HepG2 (cell line): ENCODE results near the gene MAMSTR. TPM values are rescaled to one million over a fixed set of nuclear protein-coding genes. Genes with fewer than 3 reads are reported as not detected.

Experiments used
- CBX1 ChIP-seq: IDR thresholded peaks from one replicate; pipeline ENCODE4 v1.6.1; 2016; ENCODE audit warnings: antibody characterized with exemption, low read depth
- FLYWCH1 ChIP-seq: sonication (generic); formaldehyde crosslinking; IDR thresholded peaks from 2 replicates; pipeline ENCODE4 v1.8.1; 2023; ENCODE audit warnings: mild to moderate bottlenecking, missing genetic modification reagents
- KDM5B ChIP-seq: sonication (generic); formaldehyde crosslinking; IDR thresholded peaks from 2 replicates; pipeline ENCODE4 v1.4.0; 2020; ENCODE audit warnings: missing genetic modification reagents, mild to moderate bottlenecking, borderline replicate concordance
- MIXL1 ChIP-seq: IDR thresholded peaks from 2 replicates; pipeline ENCODE4 v1.6.1; 2016
- MNT ChIP-seq: fragments of 450-650 bp; IDR thresholded peaks from 2 replicates; pipeline ENCODE4 v1.6.1; 2016
- ONECUT2 ChIP-seq: sonication (generic); formaldehyde crosslinking; IDR thresholded peaks from 2 replicates; pipeline ENCODE4 v1.4.0; 2020; ENCODE audit warnings: missing genetic modification reagents
- POLR2A ChIP-seq, 2 experiments: IDR thresholded peaks; 2 replicates each; pipeline ENCODE4 v1.6.1; 2011; ENCODE audit warnings: low read depth in 2 of 2, low read length in 2 of 2, mild to moderate bottlenecking in 1 of 2, moderate library complexity in 1 of 2; ENCODE audit not compliant: insufficient read depth in 1 of 2
- ZFP62 ChIP-seq: sonication (generic); formaldehyde crosslinking; IDR thresholded peaks from 2 replicates; pipeline ENCODE4 v1.4.0; 2020; ENCODE audit warnings: missing genetic modification reagents
- ZNF18 ChIP-seq: sonication (generic); formaldehyde crosslinking; IDR thresholded peaks from 2 replicates; pipeline ENCODE4 v1.8.0; 2022; ENCODE audit warnings: mild to moderate bottlenecking, missing genetic modification reagents; ENCODE audit not compliant: insufficient replicate concordance
- ZNF350 ChIP-seq: sonication (generic); formaldehyde crosslinking; IDR thresholded peaks from 2 replicates; pipeline ENCODE4 v1.4.0; 2020; ENCODE audit warnings: mild to moderate bottlenecking, low read depth, missing genetic modification reagents, borderline replicate concordance
- ZNF773 ChIP-seq: sonication (generic); formaldehyde crosslinking; IDR thresholded peaks from 2 replicates; pipeline ENCODE4 v1.4.0; 2020; ENCODE audit warnings: missing genetic modification reagents, borderline replicate concordance
- polyA plus RNA-seq, 8 experiments: library from polyadenylated mRNA; depleted of rRNA in 3 of 8; stranded (reverse) in 7 of 8; unstranded in 1 of 8; fragments of >200 nt; fragmentation: Illumina TruSeq in 4 of 8; extraction: Trizol in 4 of 8; gene quantifications; 2 replicates each; pipeline versions ENCODE4 v1.2.1 to v1.2.3, GENCODE V29; 2011 to 2016; ENCODE audit warnings: low read depth in 4 of 8, missing spikeins in 1 of 8, mixed read lengths in 1 of 8; ENCODE audit not compliant: insufficient read depth in 1 of 8
- total RNA-seq, 5 experiments: library from RNA; depleted of rRNA; stranded (reverse); fragments of >200 nt; fragmentation: Illumina TruSeq; extraction: Trizol; gene quantifications; 2 replicates each; pipeline ENCODE4 v1.2.3, GENCODE V29; 2016; ENCODE audit warnings: low read depth in 1 of 5
- TF ChIP-seq, protein P1 (sequence below): sonication (generic); formaldehyde crosslinking; IDR thresholded peaks from 2 replicates; pipeline ENCODE4 v1.8.1; 2022; ENCODE audit warnings: low read depth, mild to moderate bottlenecking, missing genetic modification reagents
- TF ChIP-seq, protein P2 (sequence below): sonication (generic); formaldehyde crosslinking; IDR thresholded peaks from 2 replicates; pipeline ENCODE4 v1.4.0; 2020; ENCODE audit warnings: missing genetic modification reagents, borderline replicate concordance
- TF ChIP-seq, protein P3 (sequence below): sonication (generic); formaldehyde crosslinking; IDR thresholded peaks from 2 replicates; pipeline ENCODE4 v1.9.0; 2022; ENCODE audit warnings: missing genetic modification reagents, mild to moderate bottlenecking, borderline replicate concordance
- TF ChIP-seq, protein P4 (sequence below): IDR thresholded peaks from 2 replicates; pipeline ENCODE4 v1.6.1; 2016; ENCODE audit warnings: mild to moderate bottlenecking

MAMSTR gene
- total and polyA plus RNA-seq, 2 of the 13 experiments (the other 11 are each of a cell fraction or from before 2014, with no cell fraction given), result 2.2 to 2.4 TPM

GRCh38 chr19:48720613-48721296, 1.2 kb upstream of the MAMSTR start (continued):
- no peak for TF ChIP-seq ZNF773
- TF ChIP-seq ONECUT2 (CRISPR knock-in tag), result no peak
- TF ChIP-seq MNT, result peak; percentile 37; the same call in 1 of the 2 replicates
- TF ChIP-seq, protein P1, sequence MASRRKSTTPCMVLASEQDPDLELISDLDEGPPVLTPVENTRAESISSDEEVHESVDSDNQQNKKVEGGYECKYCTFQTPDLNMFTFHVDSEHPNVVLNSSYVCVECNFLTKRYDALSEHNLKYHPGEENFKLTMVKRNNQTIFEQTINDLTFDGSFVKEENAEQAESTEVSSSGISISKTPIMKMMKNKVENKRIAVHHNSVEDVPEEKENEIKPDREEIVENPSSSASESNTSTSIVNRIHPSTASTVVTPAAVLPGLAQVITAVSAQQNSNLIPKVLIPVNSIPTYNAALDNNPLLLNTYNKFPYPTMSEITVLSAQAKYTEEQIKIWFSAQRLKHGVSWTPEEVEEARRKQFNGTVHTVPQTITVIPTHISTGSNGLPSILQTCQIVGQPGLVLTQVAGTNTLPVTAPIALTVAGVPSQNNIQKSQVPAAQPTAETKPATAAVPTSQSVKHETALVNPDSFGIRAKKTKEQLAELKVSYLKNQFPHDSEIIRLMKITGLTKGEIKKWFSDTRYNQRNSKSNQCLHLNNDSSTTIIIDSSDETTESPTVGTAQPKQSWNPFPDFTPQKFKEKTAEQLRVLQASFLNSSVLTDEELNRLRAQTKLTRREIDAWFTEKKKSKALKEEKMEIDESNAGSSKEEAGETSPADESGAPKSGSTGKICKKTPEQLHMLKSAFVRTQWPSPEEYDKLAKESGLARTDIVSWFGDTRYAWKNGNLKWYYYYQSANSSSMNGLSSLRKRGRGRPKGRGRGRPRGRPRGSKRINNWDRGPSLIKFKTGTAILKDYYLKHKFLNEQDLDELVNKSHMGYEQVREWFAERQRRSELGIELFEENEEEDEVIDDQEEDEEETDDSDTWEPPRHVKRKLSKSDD (CRISPR knock-in tag), result no peak
- TF ChIP-seq KDM5B (CRISPR knock-in tag), result no peak
- TF ChIP-seq FLYWCH1 (CRISPR knock-in tag), result no peak
- TF ChIP-seq, protein P2, sequence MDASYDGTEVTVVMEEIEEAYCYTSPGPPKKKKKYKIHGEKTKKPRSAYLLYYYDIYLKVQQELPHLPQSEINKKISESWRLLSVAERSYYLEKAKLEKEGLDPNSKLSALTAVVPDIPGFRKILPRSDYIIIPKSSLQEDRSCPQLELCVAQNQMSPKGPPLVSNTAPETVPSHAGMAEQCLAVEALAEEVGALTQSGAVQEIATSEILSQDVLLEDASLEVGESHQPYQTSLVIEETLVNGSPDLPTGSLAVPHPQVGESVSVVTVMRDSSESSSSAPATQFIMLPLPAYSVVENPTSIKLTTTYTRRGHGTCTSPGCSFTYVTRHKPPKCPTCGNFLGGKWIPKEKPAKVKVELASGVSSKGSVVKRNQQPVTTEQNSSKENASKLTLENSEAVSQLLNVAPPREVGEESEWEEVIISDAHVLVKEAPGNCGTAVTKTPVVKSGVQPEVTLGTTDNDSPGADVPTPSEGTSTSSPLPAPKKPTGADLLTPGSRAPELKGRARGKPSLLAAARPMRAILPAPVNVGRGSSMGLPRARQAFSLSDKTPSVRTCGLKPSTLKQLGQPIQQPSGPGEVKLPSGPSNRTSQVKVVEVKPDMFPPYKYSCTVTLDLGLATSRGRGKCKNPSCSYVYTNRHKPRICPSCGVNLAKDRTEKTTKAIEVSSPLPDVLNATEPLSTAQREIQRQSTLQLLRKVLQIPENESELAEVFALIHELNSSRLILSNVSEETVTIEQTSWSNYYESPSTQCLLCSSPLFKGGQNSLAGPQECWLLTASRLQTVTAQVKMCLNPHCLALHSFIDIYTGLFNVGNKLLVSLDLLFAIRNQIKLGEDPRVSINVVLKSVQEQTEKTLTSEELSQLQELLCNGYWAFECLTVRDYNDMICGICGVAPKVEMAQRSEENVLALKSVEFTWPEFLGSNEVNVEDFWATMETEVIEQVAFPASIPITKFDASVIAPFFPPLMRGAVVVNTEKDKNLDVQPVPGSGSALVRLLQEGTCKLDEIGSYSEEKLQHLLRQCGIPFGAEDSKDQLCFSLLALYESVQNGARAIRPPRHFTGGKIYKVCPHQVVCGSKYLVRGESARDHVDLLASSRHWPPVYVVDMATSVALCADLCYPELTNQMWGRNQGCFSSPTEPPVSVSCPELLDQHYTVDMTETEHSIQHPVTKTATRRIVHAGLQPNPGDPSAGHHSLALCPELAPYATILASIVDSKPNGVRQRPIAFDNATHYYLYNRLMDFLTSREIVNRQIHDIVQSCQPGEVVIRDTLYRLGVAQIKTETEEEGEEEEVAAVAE (CRISPR knock-in tag), result peak; percentile 58; the same call in 1 of the 2 replicates
- TF ChIP-seq, protein P3, sequence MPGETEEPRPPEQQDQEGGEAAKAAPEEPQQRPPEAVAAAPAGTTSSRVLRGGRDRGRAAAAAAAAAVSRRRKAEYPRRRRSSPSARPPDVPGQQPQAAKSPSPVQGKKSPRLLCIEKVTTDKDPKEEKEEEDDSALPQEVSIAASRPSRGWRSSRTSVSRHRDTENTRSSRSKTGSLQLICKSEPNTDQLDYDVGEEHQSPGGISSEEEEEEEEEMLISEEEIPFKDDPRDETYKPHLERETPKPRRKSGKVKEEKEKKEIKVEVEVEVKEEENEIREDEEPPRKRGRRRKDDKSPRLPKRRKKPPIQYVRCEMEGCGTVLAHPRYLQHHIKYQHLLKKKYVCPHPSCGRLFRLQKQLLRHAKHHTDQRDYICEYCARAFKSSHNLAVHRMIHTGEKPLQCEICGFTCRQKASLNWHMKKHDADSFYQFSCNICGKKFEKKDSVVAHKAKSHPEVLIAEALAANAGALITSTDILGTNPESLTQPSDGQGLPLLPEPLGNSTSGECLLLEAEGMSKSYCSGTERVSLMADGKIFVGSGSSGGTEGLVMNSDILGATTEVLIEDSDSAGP, result peak; percentile 70; the same call in 1 of the 2 replicates
- TF ChIP-seq ZFP62 (CRISPR knock-in tag), result 0 out of 2 replicates have a peak, but pooled peaks have one; percentile 82
- no peak for TF ChIP-seq CBX1
- TF ChIP-seq MIXL1 (CRISPR knock-in tag), result peak; percentile 72; the same call in 1 of the 2 replicates
- TF ChIP-seq, protein P4, sequence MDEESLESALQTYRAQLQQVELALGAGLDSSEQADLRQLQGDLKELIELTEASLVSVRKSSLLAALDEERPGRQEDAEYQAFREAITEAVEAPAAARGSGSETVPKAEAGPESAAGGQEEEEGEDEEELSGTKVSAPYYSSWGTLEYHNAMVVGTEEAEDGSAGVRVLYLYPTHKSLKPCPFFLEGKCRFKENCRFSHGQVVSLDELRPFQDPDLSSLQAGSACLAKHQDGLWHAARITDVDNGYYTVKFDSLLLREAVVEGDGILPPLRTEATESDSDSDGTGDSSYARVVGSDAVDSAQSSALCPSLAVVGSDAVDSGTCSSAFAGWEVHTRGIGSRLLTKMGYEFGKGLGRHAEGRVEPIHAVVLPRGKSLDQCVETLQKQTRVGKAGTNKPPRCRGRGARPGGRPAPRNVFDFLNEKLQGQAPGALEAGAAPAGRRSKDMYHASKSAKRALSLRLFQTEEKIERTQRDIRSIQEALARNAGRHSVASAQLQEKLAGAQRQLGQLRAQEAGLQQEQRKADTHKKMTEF (CRISPR knock-in tag), result peak; percentile 83
- TF ChIP-seq POLR2A (IDR thresholded peaks at IDR 0.05; ENCODE audit: insufficient read depth in 1 of 2, low read depth in 2 of 2, low read length in 2 of 2), result 0 out of 4 replicates have a peak, but pooled peaks of 1 of the 2 experiments have one; percentile 12
- TF ChIP-seq ZNF18 (CRISPR knock-in tag), result no peak
- TF ChIP-seq ZNF350 (CRISPR knock-in tag), result peak; percentile 54; the same call in 1 of the 2 replicates
